Thymus (tissue), 11 donors: ENCODE results near the gene PCDHGA5. TPM values are rescaled to one million over a fixed set of nuclear protein-coding genes. Genes with fewer than 3 reads are reported as not detected.
A peak's percentile ranks its signal among the peaks of the same experiment; 100 is the strongest.
"Not testable (repeated sequence)": the region's sequence is repeated elsewhere in the genome, so short reads cannot be mapped to it uniquely, and the experiment has no call there.

Experiments used
- DNase-seq, 9 donors: peaks; one replicate each; pipeline ENCODE4 v3.0.0-alpha.2; 2013; ENCODE audit warnings: low spot score in 9 of 9, low read depth in 6 of 9, missing footprints in 1 of 9
- H3K27ac ChIP-seq, 2 donors: one replicate each; pipeline ENCODE4 v1.5.1; 2013; ENCODE audit warnings: control low read depth in 1 of 2, low read depth in 1 of 2, low read length in 1 of 2, mild to moderate bottlenecking in 1 of 2, moderate library complexity in 1 of 2
- H3K27me3 ChIP-seq, 2 donors: one replicate each; pipeline ENCODE4 v1.5.1; 2013; ENCODE audit warnings: low read length in 1 of 2; ENCODE audit not compliant: control insufficient read depth in 2 of 2, insufficient read depth in 1 of 2
- H3K36me3 ChIP-seq, 2 donors: one replicate each; pipeline ENCODE4 v1.5.1; 2013; ENCODE audit warnings: low read length in 1 of 2, mild to moderate bottlenecking in 1 of 2, moderate library complexity in 1 of 2; ENCODE audit not compliant: control insufficient read depth in 2 of 2, insufficient read depth in 2 of 2
- H3K4me1 ChIP-seq, 2 donors: one replicate each; pipeline ENCODE4 v1.5.1; 2013; ENCODE audit warnings: low read length in 2 of 2; ENCODE audit not compliant: control insufficient read depth in 2 of 2, insufficient read depth in 2 of 2
- H3K4me3 ChIP-seq, 2 donors: one replicate each; pipeline ENCODE4 v1.5.1; 2013; ENCODE audit warnings: low read length in 2 of 2, control low read depth in 1 of 2, mild to moderate bottlenecking in 1 of 2
- H3K9me3 ChIP-seq, 2 donors: one replicate each; pipeline ENCODE4 v1.5.1; 2013; ENCODE audit warnings: low read length in 1 of 2, mild to moderate bottlenecking in 1 of 2; ENCODE audit not compliant: control insufficient read depth in 2 of 2, insufficient read depth in 1 of 2
- WGBS: extraction: QIAGEN DNeasy Blood & Tissue Kit; methylation state at CpG from one replicate; pipeline ENCODE4 v1.1.7; 2013; 5-methylcytosine and 5-hydroxymethylcytosine counted together
- polyA plus RNA-seq: library from polyadenylated mRNA; stranded (reverse); fragments of 200-250 nt; gene quantifications from one replicate; pipeline ENCODE4 v1.2.3, GENCODE V29; 2013
- total RNA-seq: library from RNA; stranded (reverse); fragments of 120-200 nt; gene quantifications from one replicate; pipeline ENCODE4 v1.2.4, GENCODE V29; 2013
- donor health status: healthy.

The PCDHGA5 gene
- total and polyA plus RNA-seq, 2 donors: 0.18 to 0.19 TPM

DNA sequence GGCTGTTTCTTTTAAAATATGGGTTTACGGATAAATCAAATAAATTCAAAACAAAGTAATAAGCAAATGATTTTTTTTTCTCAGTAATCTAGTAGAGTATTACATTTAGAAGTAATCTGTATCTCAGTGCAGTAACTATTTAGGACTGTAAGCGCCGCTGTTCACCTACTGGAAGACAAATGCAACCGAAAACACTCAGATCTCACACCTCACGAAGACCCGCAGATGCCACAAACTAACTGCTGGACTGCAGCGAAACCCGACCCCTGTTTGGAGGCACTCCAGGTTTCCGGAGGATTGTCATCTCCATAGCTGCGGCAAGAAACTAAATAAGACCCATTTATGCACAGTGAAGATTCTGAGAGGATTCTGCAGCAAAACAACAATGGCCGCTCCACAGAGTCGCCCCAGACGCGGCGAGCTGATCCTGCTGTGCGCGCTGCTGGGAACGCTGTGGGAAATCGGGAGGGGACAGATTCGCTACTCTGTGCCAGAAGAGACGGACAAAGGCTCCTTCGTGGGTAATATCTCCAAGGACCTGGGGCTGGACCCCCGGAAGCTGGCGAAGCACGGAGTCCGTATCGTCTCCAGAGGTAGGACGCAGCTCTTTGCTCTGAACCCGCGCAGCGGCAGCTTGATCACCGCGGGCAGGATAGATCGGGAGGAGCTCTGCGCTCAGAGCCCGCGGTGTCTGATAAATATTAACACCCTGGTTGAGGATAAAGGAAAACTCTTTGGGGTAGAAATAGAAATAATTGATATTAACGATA lies 28.7 kb downstream of the PCDHGA5 start, which contains the start of gene PCDHGA8:
TSS of gene PCDHGA8 (plus strand) at position 205 of the 770 bp plus-strand sequence. CDS start at position 386, 181 bp downstream.
- H3K4me1 ChIP-seq: no peaks in the 10 kb centered on the region
- no peak within 1 kb of the TSS for H3K27ac ChIP-seq
- WGBS: 35% methylated on average over 38 of the region's 38 CpGs
- H3K9me3 ChIP-seq: peaks cover 11 to 38% of the 10 kb centered on the region in 2 donors
- peaks cover 0 to 68% of the 10 kb centered on the region in 2 donors for H3K27me3 ChIP-seq
- H3K36me3 ChIP-seq: no peaks in the 10 kb centered on the region
- H3K4me3 ChIP-seq: no peak within 1 kb of the TSS
- DNase-seq: no peak

GRCh38 chr5:141393267-141393666 lies 29.3 kb downstream of the PCDHGA5 start:
- H3K4me3 ChIP-seq: no peak overlapping the region
- H3K4me1 ChIP-seq: no peaks in the 10 kb centered on the region
- WGBS: 45% methylated on average over 21 of the region's 21 CpGs
- peaks cover 0 to 69% of the 10 kb centered on the region in 2 donors for H3K27me3 ChIP-seq
- peaks cover 11 to 36% of the 10 kb centered on the region in 2 donors for H3K9me3 ChIP-seq
- no peak for DNase-seq
- H3K27ac ChIP-seq: no peak overlapping the region
- H3K36me3 ChIP-seq: no peaks in the 10 kb centered on the region

DNA sequence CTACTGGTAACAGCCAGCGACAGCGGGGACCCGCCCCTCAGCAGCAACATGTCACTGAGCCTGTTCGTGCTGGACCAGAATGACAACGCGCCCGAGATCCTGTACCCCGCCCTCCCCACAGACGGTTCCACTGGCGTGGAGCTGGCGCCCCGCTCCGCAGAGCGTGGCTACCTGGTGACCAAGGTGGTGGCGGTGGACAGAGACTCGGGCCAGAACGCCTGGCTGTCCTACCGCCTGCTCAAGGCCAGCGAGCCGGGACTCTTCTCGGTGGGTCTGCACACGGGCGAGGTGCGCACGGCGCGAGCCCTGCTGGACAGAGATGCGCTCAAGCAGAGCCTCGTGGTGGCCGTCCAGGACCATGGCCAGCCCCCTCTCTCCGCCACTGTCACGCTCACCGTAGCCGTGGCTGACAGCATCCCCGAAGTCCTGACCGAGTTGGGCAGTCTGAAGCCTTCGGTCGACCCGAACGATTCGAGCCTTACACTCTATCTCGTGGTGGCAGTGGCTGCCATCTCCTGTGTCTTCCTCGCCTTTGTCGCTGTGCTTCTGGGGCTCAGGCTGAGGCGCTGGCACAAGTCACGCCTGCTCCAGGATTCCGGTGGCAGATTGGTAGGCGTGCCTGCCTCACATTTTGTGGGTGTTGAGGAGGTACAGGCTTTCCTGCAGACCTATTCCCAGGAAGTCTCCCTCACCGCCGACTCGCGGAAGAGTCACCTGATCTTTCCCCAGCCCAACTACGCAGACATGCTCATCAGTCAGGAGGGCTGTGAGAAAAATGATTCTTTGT lies 30.6 kb downstream of the PCDHGA5 start:
- DNase-seq, H3K4me3 ChIP-seq, H3K4me1 ChIP-seq, H3K36me3 ChIP-seq, H3K27ac ChIP-seq: not testable (repeated sequence)
- 45% methylated on average over 44 of the region's 53 CpGs for WGBS
- Histone ChIP-seq H3K27me3 (peaks cover 0 to 69% of the 10 kb centered on the region in 2 donors), H3K9me3 (peaks cover 13 to 34% of the 10 kb centered on the region in 2 donors)

GRCh38 chr5:141397756-141398551 lies 34.0 kb downstream of the PCDHGA5 start, which contains the start of gene PCDHGB5:
Gene PCDHGB5 (plus strand): TSS chr5:141397947. CDS start chr5:141398128, 181 bp downstream.
- WGBS: 14% methylated on average over 25 of the region's 43 CpGs
- H3K9me3 ChIP-seq: peaks cover 11 to 36% of the 10 kb centered on the region in 2 donors
- peak in 1 of 9 donors; percentile 32 for DNase-seq
- H3K4me1 ChIP-seq, H3K36me3 ChIP-seq, H3K27ac ChIP-seq: not testable (repeated sequence)
- peak within 1 kb of the TSS in 1 of 2 donors; percentile 8 for H3K4me3 ChIP-seq
- peaks cover 2 to 67% of the 10 kb centered on the region in 2 donors for H3K27me3 ChIP-seq

DNA sequence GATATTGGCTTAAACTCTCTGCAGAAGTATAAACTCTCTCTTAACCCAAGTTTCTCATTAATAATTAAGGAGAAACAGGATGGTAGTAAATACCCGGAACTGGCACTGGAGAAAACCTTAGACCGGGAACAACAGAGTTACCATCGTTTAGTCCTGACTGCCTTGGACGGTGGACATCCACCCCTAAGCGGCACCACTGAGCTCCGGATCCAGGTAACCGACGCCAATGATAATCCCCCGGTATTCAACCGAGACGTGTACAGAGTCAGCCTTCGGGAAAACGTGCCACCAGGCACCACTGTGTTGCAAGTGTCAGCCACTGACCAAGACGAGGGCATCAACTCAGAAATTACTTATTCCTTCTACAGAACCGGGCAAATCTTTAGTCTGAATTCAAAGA lies 34.6 kb downstream of the PCDHGA5 start:
- Histone ChIP-seq H3K4me3 (no peak overlapping the region), H3K9me3 (peaks cover 8 to 37% of the 10 kb centered on the region in 2 donors), H3K4me1 (no peaks in the 10 kb centered on the region), H3K27ac (no peak overlapping the region), H3K36me3 (no peaks in the 10 kb centered on the region), H3K27me3 (peaks cover 2 to 67% of the 10 kb centered on the region in 2 donors)
- DNase-seq: no peak
- 28% methylated on average over 15 of the region's 15 CpGs for WGBS

- Histone ChIP-seq H3K4me3 (no peak overlapping the region), H3K36me3 (no peaks in the 10 kb centered on the region), H3K27me3 (peaks cover 2 to 67% of the 10 kb centered on the region in 2 donors), H3K4me1 (no peaks in the 10 kb centered on the region), H3K27ac (no peak overlapping the region), H3K9me3 (peaks cover 4 to 28% of the 10 kb centered on the region in 2 donors)
- no peak for DNase-seq
- 38% methylated on average over 61 of the region's 61 CpGs for WGBS
Observed at GRCh38 chr5:141399555-141400258, 35.7 kb downstream of the PCDHGA5 start.

DNA sequence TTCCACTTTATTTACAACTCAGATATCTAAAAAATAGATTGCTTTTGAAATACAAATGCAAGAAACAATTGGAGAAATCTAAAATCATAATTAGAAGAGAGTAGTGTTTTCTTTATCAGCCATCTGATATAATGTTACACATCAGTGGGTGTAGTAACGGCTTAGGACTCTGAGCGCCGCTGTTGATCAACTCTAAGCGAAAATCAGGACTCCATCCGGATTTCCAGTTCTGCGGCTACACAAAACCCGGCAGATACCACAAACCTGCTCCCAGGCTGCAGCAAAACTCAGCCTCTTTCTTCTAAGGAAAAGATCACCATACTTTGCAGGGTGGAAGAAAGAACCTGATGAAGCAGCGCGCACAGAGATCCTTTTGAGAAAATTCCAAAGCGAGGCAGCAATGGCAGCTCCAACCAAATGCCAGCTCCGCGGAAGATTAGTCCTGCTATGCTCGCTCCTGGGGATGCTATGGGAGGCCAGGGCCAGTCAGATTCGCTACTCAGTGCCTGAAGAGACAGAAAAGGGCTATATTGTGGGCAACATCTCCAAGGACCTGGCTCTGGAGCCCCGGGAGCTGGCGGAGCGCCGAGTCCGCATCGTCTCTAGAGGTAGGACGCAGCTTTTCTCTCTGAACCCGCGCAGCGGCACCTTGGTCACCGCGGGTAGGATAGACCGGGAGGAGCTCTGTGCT lies 38.7 kb downstream of the PCDHGA5 start, which contains the start of gene PCDHGA9:
TSS of gene PCDHGA9 (plus strand) at position 226 of the 691 bp plus-strand sequence. CDS start at position 401, 175 bp downstream.
- Histone ChIP-seq H3K36me3 (no peaks in the 10 kb centered on the region), H3K27ac (no peak within 1 kb of the TSS), H3K4me3 (no peak within 1 kb of the TSS), H3K4me1 (no peaks in the 10 kb centered on the region), H3K27me3 (peaks cover 3 to 68% of the 10 kb centered on the region in 2 donors), H3K9me3 (peaks cover 4 to 27% of the 10 kb centered on the region in 2 donors)
- peak in 1 of 9 donors; percentile 27 for DNase-seq
- 23% methylated on average over 27 of the region's 27 CpGs for WGBS

GRCh38 chr5:141403387-141403786 lies 39.4 kb downstream of the PCDHGA5 start:
- DNase-seq: no peak
- Histone ChIP-seq H3K4me1 (no peaks in the 10 kb centered on the region), H3K27ac (no peak overlapping the region), H3K4me3 (no peak overlapping the region), H3K36me3 (no peaks in the 10 kb centered on the region), H3K9me3 (peaks cover 7 to 34% of the 10 kb centered on the region in 2 donors), H3K27me3 (peaks cover 5 to 70% of the 10 kb centered on the region in 2 donors)
- WGBS: 37% methylated on average over 22 of the region's 22 CpGs
